OCI-LY1 (cell line): ENCODE results near the gene DCT.

ENCODE experiments used
- H2AFZ ChIP-seq: fragments of 200-600 bp; sonication (generic), shearing (Covaris generic); 2 replicates; pipeline ENCODE4 v1.6.0; 2014; ENCODE audit warnings: antibody characterized with exemption, mild to moderate bottlenecking, low read length
- H3F3A ChIP-seq: fragments of 200-600 bp; sonication (generic), shearing (Covaris generic); 2 replicates; pipeline ENCODE4 v1.6.0; 2014; ENCODE audit warnings: mild to moderate bottlenecking, antibody characterized with exemption, low read length, moderate library complexity; ENCODE audit not compliant: insufficient read depth
- H3K27ac ChIP-seq: fragments of 200-600 bp; sonication (generic); 2 replicates; pipeline ENCODE4 v1.5.1; 2014; ENCODE audit warnings: low read length, mixed run types, mild to moderate bottlenecking, low read depth; ENCODE audit not compliant: poor library complexity, severe bottlenecking
- H3K27me3 ChIP-seq: fragments of 200-600 bp; sonication (generic); 2 replicates; pipeline ENCODE4 v1.6.0; 2014; ENCODE audit warnings: antibody characterized with exemption, mild to moderate bottlenecking, low read length, moderate library complexity; ENCODE audit not compliant: insufficient read depth
- H3K36me3 ChIP-seq: fragments of 200-600 bp; sonication (generic); 2 replicates; pipeline ENCODE4 v1.6.1; 2014; ENCODE audit warnings: mild to moderate bottlenecking, antibody characterized with exemption, low read length, moderate library complexity, mixed read lengths; ENCODE audit not compliant: insufficient read depth
- H3K4me1 ChIP-seq: fragments of 200-600 bp; sonication (generic); 2 replicates; pipeline ENCODE4 v1.5.1; 2014; ENCODE audit warnings: mild to moderate bottlenecking, low read length, moderate library complexity; ENCODE audit not compliant: insufficient read depth, severe bottlenecking
- H3K4me2 ChIP-seq: fragments of 200-600 bp; sonication (generic), shearing (Covaris generic); 2 replicates; pipeline ENCODE4 v1.6.1; 2014; ENCODE audit warnings: low read length
- H3K4me3 ChIP-seq: fragments of 200-600 bp; sonication (generic); 2 replicates; pipeline ENCODE4 v1.5.1; 2014; ENCODE audit warnings: low read length, low read depth, mild to moderate bottlenecking, mixed read lengths; ENCODE audit not compliant: poor library complexity, severe bottlenecking
- H3K79me2 ChIP-seq: fragments of 200-600 bp; shearing (Covaris generic); 2 replicates; pipeline ENCODE4 v1.6.1; 2016; ENCODE audit warnings: mixed run types, low read length, mixed read lengths; ENCODE audit not compliant: insufficient read depth
- H3K9ac ChIP-seq: fragments of 200-600 bp; sonication (generic), shearing (Covaris generic); 2 replicates; pipeline ENCODE4 v1.6.1; 2014; ENCODE audit warnings: mild to moderate bottlenecking, low read length, mixed read lengths
- H3K9me2 ChIP-seq: fragments of 200-600 bp; sonication (generic), shearing (Covaris generic); 2 replicates; pipeline ENCODE4 v1.6.1; 2014; ENCODE audit warnings: low read depth, mild to moderate bottlenecking, low read length, mixed read lengths
- H3K9me3 ChIP-seq: fragments of 200-600 bp; shearing (Covaris generic); 2 replicates; pipeline ENCODE4 v1.6.1; 2014; ENCODE audit warnings: low read length, mixed read lengths
- H4K20me1 ChIP-seq: fragments of 200-600 bp; sonication (generic), shearing (Covaris generic); 2 replicates; pipeline ENCODE4 v1.6.0; 2016; ENCODE audit warnings: mild to moderate bottlenecking, low read length; ENCODE audit not compliant: insufficient read depth
- CTCF ChIP-seq: fragments of 200-600 bp; sonication (generic), shearing (Covaris generic); IDR thresholded peaks from 2 replicates; pipeline ENCODE4 v1.5.1; 2017; ENCODE audit warnings: mild to moderate bottlenecking, antibody characterized with exemption, low read length, moderate library complexity, mixed read lengths
- EZH2 ChIP-seq: fragments of 200-600 bp; sonication (generic), shearing (Covaris generic); IDR thresholded peaks from 2 replicates; pipeline ENCODE4 v1.8.0; 2017; ENCODE audit warnings: borderline replicate concordance, mixed run types, mild to moderate bottlenecking, antibody characterized with exemption, low read length, moderate library complexity, mixed read lengths

Gene DCT

DNA sequence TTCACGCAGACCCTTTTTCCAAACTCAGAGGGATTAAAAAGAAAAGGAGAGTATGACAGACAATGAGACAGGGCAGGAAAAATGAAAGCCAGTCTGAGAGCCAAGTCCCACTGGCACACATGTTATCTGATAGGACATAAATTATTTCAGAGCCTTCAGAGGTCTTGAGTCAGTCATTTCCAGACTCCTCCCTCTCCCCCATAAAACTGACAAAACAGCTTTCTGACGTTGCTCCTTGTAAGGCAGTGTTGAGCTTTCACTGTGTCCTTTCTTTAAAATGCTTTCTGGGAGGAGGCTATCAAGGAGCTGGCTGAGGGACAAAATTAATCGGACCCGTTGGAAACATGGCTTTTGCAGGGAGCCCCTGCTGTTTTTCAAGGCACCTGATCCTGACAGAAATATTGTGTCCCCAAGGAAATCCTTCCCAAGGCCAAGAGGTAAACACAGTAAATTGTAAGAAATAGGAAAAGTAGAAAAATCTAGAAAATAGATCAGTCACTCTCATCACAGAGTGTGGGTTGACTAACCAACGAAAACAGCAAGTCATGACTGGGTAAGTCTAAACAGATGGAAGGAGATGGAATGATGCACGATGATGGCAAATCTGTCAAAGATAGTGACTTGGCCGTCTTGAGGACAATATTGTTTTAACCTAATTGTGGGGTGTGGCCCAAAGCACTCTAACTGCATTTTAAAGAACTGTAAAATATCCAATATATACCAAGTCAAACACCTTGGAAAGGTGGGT is 89.7 kb downstream of the DCT start:
- Histone ChIP-seq H3F3A (no peaks in the 10 kb centered on the region), H3K79me2 (no peaks in the 10 kb centered on the region), H3K9ac (no peak overlapping the region)

DNA sequence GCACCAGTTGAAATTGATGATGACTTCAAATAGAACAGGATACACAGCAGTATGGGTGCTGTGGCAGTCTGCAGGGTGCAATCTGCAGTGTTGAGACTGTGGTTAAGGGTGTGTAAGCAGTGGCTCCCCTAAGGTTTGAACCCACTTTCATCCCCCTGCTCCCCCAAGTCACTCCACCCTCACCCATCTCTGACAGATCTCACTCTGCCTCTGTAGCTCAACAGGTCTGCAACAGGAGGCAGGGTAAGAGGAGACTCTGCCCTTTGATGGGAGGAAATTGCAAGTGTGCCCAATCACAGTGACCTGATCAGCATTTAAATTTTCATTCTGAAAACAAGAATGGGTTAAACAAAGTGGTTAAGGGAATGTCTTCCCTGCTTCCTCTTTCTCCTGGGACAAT is 92.4 kb downstream of the DCT start:
- H3K9ac ChIP-seq: no peak overlapping the region
- H3K27ac ChIP-seq: no peak overlapping the region
- no peaks in the 10 kb centered on the region for H3K79me2 ChIP-seq
- H2AFZ ChIP-seq: no peak overlapping the region
- no peaks in the 10 kb centered on the region for H3K9me2 ChIP-seq
- no peaks in the 10 kb centered on the region for H3F3A ChIP-seq
- H3K36me3 ChIP-seq: no peaks in the 10 kb centered on the region
- H4K20me1 ChIP-seq: no peaks in the 10 kb centered on the region
- TF ChIP-seq CTCF (no peak), EZH2 (no peak)
- no peaks in the 10 kb centered on the region for H3K27me3 ChIP-seq
- H3K4me3 ChIP-seq: no peak overlapping the region
- H3K9me3 ChIP-seq: no peaks in the 10 kb centered on the region
- H3K4me2 ChIP-seq: no peak overlapping the region
- no peaks in the 10 kb centered on the region for H3K4me1 ChIP-seq

More for the DNA sequence above, 89.7 kb downstream of the DCT start:
- no peaks in the 10 kb centered on the region for H3K27me3 ChIP-seq
- no peak overlapping the region for H2AFZ ChIP-seq
- no peaks in the 10 kb centered on the region for H3K36me3 ChIP-seq
- no peaks in the 10 kb centered on the region for H3K4me1 ChIP-seq
- no peak overlapping the region for H3K4me3 ChIP-seq
- no peak overlapping the region for H3K4me2 ChIP-seq
- TF ChIP-seq CTCF (no peak), EZH2 (no peak)
- no peaks in the 10 kb centered on the region for H4K20me1 ChIP-seq
- H3K27ac ChIP-seq: no peak overlapping the region
- no peaks in the 10 kb centered on the region for H3K9me2 ChIP-seq
- H3K9me3 ChIP-seq: no peaks in the 10 kb centered on the region
